ENCODE data around the gene GNAT3. TPM values are rescaled to one million over a fixed set of nuclear protein-coding genes. Genes with fewer than 3 reads are reported as not detected.
A peak's percentile ranks its signal among the peaks of the same experiment; 100 is the strongest.

Gene GNAT3
- total RNA-seq, 1 donor from 2014 or later, result not detected

DNA sequence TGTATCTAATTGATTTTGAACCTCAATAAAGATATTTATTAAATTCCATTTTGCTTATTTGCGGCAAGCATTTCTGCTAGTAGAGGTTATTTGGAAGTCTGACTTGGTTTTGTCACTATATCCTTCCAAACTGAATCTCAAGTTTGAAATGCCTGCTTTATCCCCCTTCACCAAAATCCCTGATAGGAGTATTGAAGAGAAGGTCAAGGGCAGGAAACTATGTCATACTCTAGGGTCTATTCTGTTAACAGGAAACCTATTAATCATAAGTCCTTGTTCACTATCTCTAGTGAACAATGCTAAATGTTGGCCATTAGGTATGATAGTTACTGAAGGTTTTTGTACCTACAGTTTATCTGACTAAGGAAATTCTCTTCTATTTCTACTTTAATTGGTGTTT, 11.5 kb downstream of the GNAT3 start:
- no peak for DNase-seq (ENCODE audit: low read depth)

DNA sequence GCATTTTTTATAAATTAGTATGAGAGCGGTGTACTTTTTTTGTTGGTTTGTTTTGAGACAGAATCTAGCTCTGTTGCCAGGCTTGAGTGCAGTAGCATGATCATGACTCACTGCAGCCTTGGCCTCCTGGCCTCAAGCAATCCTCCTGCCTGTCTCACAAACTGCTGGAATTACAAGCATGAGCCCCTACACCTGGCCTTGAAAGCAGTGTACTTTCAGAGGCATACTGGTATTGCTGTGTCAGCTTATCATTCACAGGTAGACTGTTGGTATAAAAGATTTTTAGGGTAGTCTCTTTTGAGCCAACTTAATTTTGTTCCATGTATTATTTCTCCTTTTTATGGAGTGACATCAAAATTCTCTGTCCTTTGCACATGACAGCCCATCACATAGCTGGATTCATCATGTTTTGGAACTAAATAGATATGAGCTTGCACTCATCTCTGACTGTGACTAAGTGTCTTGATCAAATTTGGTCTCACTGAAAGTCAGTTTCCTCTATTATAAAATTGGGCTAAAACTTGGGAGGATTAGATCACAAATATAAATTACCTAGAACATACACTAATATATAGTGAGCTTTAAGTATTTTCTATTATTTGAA, 12.4 kb downstream of the GNAT3 start:
- DNase-seq (ENCODE audit: low read depth), result peak; percentile 97

DNA sequence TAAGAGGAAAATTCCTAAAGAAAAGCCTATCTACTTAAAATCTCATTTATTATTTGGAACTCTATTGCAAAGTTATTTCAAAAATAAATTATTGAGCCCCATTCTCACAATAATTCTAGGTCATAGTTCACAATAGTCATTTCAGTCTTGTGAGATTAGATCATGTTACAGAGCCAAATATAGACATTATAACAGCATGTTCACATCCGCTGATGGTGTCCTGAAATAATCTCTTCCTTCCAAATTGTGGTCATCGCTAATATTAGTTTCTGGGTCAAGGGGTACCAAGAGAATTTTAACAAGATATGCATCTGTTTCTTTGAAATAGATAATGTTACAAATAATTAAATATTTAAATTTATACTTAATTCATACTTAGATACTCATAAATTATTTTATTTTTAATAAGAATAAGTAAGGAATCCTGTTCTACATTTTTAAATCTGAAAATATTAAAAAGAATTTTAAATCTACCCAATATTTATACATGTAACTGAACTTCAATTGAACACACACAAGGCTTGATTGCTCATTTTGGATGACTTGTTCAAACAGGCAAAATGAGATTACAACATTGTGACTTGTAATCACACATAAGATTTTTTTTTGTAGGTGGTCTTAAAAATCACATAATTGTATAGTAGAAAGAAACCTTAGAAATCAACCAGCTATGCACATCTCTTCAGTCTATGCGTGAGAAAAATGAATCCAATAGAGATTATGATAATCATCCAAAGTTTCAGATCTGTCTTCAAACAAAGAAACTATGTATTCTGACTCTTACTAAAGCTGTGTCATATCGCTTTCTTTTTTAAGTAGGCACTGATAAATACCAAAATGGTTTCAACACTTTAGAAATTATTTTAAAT, 13.1 kb downstream of the GNAT3 start:
- peak; percentile 71 for DNase-seq (ENCODE audit: low read depth)

DNA sequence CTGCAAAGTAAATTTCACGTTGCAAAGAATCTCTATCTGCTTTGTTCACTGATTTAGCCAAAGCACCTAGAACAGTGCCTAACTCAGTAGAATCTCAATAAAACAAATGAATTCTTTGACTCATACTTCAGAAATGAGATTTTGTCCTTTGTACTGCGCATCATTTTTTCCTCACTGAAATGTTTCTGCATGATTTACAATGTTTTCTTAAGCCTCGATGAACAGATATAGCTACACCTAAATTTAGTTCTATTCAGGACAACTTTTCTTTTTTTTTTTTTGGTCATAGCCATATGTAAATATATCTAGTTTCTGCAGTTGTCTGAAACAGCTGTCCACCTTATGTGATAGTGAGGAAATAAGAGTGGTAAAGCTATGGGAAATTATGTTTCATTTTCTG, 15.3 kb downstream of the GNAT3 start:
- no peak for DNase-seq (ENCODE audit: low read depth)

DNA sequence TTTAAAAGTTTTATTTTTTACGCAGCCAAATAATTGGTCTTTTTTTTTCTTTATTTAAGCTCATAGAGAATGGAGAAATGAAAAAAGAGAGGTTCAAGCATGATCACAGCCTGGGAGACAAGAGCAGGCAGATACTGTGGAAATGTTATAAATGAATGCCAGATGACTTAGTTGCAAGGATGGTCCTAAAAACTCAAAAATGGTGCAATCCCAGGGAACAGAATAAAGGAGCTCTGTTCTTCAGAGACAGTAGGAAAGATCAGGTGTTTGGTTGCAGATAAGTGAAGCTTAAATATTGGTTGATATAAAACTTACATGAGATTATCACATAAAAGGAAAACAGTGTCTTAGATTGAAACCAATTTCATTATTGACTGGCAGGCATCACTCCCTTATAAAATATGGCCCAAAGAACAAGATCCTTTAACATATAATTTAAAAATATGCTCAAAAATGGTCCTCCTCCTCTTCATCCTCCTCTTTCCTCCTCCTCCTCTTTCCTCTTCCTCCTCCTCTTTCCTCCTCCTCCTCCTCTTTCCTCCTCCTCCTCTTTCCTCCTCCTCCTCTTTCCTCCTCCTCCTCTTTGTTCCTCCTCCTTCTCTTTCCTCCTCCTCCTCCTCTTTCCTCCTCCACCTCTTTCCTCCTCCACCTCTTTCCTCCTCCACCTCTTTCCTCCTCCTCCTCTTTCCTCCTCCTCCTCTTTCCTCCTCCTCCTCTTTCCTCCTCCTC, 18.6 kb downstream of the GNAT3 start:
- no peak for DNase-seq (ENCODE audit: low read depth)

DNA sequence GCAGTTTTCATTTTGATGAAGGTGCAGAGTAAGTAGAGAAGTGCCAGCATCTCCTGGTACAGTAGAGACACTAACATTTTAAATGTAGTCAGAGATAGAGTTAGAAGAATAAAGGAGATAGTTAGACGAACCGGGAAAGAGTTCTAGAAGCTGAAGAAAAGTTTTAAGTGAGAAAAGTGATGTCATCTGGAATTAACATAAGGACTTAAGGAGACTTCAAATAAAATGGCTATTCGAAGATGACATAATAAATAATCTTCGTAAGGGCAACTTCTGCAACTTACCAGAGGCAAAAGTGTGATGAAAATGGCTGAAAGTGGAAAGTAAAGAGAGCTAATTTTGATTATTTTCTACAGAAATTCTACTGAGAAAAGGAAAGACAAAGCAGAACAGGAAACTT, 20.4 kb downstream of the GNAT3 start:
- no peak for DNase-seq (ENCODE audit: low read depth)

DNA sequence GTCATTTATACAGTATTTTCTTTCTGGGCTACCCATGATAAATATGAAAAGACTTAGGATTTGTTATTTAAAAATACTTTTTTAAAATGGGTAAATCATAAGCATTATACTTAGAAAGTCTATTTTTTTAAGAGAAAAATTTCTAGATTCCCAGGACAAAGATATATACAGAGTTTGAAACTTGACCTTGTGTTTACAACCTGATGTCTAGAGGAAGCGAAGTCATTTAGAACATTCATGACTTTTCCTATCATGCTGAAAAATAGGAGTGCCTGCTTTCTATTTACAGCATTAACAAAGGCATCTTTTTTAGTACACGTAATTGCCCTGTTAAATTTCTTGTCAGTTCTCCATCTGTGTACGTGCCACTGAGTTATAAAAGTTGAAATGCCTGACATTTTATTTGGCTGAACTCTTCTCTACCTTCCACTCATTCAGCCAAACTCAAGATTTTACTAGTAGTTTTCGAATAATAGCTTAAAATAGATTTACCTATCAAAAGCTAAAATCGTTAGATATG, 23.0 kb downstream of the GNAT3 start:
- DNase-seq (ENCODE audit: low read depth), result no peak

DNA sequence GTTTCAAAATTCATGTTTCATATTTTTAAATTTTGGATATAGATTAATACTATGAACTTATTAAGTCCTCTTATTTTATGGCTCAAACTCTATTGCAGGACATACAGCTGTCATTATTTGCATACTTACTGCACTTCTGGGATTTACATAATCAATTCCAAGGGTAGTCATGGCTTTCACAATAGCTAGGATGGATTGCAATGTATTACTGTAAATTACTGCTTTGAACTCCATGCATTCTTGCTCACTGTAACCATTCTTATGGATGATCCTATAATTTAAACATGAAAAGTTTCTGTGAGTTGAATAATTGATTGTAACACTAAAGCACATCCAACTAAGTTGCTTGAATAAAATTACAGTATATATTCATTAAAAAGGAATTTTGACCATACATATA, 23.5 kb downstream of the GNAT3 start:
- no peak for DNase-seq (ENCODE audit: low read depth)

DNA sequence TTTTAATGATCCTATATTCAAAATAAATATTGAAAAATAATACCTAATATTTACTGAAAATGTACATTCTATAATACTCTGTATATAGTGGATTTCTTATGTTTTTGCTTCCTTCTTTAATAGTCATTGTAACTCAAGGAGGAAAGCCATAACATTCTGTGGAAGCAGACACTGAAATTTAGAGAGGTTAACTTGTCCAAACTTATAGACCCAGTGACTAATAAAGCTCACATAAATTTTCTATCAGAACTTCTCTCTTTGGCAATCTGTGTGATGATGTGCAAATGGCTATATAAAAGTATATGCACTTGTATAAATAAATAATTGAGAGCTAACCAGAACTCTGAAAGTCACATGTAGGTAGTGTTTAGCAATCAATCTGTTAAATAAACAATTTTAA, 26.1 kb downstream of the GNAT3 start:
- no peak for DNase-seq (ENCODE audit: low read depth)

DNA sequence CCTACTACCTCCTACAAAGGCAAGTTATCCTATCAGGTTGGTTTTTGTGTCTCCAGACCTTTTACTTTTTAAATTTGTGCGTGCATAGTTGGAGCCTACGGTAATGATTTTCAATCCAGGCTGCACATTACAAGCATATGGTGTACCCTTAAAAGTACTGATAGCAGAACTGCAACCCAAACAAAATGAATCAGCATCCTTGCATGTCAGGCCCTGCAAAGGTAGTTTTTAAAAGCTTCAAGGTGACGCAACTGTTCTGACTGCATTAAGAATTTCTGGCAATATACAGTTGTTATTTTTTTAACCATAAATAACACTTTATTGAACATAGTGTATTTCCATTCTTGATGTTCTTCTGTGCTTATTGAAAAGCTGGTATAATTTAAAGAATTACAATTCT, 28.9 kb downstream of the GNAT3 start:
- no peak for DNase-seq (ENCODE audit: low read depth)

DNA sequence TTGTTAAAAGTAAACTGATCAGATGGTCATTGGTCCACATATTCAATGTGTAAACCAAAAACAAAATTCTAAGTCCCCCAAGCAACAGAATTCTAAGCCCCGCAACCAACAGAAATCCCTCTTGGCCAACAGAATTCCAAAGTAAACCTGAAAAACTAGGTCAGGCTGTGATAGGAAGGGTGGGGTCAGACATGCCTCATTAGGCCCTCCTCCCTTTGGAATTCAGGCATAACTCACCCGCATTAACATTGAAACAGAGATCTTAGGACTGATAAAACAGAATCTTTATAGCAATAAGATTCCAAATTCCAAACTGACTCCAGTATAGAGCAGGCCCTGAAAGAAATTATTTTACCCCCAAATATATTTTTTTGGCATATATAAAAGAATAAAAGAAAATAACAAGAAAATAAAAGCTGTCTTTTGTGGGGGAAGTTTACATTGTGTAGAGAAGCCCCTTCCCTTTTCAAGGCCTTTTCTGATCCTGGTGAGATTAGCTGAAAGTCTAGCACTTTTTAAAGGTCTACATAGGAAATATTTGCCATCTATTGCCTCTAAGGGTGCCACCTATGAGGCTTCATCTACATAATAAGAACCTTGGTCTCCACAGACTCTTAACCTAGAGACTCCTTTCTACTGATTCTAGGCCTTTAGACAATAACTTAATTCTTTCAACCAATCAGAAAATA, 30.5 kb downstream of the GNAT3 start:
- DNase-seq (ENCODE audit: low read depth), result peak; percentile 60

DNA sequence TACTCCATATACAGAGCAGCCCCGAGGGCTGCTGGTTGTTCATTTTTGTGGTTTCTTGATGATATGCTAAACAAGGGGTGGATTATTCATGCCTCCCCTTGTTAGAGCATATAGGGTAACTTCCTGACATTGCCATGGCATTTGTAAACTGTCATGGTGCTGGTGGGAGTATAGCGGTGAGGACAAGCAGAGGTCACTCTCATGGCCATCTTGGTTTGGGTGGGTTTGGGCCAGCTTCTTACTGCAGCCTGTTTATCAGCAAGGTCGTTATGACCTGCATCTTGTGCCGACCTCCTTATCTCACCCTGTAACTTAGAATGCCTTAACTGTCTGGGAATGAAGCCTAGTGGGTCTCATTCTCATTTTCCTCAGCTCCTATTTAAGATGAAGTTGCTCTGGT, 31.3 kb downstream of the GNAT3 start:
- DNase-seq (ENCODE audit: low read depth), result no peak

DNA sequence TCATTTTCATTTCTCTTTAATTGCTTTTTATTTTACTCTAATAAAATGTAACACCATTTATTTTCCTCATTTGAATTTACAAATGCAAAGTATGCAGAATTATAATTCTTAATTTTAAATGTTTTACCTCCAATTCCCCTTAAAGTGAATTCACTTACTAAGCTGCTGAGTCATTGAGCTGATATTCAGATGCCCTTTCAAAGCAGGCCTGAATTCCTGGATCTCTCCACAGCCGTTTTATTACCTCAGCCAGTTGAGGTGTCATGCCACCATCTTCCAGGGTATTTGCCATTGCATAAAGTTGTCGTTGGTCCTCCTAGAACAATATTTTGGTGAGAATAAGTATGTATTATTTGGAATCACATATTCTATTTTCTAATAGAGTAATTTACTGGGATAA, 33.2 kb downstream of the GNAT3 start:
- DNase-seq (ENCODE audit: low read depth), result peak; percentile 85

DNA sequence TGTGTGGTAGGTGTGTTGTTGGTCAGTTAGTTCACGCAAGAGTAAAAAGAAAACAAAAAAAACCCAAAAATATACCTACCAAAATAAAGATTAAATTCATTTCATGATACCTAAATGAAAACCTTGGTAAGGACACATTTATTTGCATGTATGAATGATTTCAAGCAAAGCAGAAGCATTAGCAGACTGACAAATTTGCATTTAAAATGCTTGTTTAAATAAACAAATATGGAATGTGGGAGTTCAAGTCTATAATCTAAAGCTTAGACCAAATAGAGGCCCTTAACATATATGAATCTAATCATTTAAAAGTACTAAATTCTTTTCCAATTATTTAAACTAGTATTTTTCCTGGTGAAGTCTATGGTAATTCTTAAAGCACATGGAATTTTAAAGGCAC, 35.8 kb downstream of the GNAT3 start:
- DNase-seq (ENCODE audit: low read depth), result no peak

DNA sequence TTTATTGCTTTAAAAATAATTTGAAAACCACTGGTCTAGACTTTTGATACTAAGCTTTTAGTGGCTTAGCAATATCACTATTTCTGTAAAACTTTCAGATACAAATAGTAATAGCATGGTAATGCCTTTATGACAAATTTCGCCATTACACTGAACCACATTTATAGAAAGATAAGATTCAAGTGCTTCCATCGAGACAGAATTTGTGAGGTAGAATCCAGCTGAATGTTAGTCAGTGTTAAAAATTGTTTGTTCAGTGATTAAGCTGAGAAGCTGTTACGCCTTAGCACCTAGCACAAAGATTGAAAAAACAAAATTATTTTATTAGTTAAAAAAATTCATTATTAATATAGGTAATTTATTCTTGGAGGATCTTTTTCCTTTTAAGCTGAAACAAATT, 36.5 kb downstream of the GNAT3 start:
- DNase-seq (ENCODE audit: low read depth), result no peak

DNA sequence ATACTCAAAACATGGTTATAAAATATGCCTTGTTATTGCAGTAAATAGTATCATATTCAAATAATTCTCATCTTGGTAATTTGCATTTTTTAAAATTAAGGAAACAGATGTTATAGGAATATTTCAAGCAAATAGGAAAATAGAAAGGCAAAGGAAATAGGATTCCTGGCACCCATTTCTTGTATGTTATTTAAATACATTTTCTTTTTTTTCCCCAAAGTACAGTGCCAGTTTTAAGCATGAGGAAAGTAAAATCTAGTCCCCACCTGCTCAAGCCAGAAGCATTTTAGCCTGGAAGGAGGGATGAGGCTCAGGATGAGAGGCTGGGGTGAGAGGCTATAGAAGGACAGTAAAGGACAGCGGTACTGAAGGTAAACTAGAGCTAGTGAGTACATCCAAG, 38.1 kb downstream of the GNAT3 start:
- DNase-seq (ENCODE audit: low read depth), result no peak

DNA sequence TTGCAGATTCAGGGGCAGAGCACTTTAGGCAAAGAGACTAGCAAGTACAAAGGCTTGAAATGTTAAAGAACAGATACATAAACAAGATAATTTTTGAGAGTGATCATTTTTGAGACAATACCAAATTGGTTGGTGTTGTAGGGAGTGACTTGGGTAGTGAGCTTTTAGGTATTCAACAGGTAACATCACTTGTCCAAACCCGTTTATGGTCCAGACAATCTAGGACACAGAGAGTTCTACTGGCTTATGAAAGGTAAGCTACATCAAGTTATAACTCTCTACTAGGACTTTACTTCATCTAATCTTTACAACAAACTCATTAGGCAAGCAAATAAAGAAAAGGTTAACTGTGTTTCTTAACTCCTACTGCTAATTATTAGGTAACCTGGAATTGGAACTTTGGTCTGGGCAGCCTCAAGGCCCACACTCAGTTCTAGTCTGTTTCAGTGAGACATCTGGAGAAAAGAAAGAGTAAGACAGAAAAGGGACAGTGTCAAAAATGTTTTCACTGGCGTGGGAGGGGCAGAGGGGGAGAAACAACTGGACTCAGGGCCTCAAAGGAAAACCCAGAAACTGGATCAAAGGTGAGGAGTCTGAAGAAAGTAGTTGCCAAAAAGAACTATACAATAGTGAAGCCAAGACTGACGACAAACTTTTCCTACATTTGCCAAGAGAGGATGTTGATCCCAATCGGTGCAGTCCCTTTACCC, 39.2 kb downstream of the GNAT3 start:
- no peak for DNase-seq (ENCODE audit: low read depth)

DNA sequence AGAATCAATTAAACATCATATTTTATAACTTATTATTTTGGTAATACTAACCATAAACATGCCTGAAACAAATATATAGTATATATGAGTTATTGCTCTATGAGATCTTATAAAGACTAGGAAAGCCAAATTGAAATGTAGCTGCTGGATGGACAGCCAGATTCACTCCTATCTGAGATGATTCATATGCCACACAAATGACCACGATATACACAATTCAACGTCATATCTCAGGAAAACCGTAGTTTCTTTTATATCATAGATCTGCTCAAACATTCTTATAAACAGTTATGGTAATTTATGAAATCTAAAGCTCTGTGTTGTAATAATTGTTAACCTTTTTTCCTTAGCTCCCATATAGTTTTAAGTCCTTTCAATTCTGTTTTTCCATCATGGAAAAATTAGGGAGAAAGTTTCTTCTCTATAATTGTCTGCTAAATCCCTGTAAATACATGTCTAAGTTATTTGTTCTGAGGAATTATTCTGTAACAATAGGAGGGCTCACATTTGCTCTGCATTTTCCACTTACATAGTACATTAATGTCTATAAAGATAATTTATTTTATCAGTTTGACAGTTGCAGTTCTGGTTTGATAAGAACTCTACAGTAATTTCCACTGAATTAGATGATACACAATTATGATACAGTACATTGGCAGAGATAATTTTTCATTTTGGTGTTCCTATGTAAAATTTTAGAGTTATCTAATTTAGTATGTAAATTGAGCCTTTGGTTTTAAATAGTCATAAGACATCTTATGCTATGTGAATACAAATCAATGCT, 42.7 kb downstream of the GNAT3 start:
- no peak for DNase-seq (ENCODE audit: low read depth)

DNA sequence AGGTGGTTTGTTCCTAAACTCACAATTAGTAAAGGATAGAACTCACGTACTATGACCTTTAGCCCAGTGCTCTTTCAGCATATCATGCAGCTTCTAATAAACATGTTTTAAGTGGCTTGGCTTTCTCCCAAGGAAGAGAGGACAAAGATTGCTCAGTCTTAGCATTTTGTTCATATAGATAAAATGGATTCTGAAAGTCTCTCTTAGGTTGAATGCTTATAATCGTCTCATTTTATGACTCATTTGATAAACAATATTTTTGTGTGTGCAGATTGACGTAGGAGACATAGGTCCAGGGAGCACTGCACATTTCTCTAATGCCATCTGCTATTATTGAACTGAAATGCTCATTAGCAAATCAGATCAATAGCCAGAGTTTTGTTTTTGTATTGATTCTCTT, 44.8 kb downstream of the GNAT3 start:
- DNase-seq (ENCODE audit: low read depth), result no peak

DNA sequence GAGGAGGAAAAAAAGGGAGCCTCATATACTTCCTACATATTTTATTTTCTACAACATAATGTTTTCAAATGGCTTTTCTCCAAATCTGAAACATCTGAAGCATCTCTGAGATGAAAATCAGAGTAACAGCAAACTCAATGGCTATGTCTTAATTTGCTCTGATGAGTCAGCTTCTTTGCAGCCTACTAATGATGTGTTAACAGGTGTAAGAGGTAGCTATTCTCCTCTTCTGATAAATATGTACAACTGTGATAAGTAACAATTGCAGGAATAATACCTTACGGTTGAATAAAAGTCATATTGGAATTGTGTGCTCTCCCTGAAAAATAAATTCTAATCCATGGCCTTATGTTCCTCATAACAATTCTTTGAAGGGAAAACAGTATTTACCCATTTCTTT, 45.2 kb downstream of the GNAT3 start:
- no peak for DNase-seq (ENCODE audit: low read depth)

DNA sequence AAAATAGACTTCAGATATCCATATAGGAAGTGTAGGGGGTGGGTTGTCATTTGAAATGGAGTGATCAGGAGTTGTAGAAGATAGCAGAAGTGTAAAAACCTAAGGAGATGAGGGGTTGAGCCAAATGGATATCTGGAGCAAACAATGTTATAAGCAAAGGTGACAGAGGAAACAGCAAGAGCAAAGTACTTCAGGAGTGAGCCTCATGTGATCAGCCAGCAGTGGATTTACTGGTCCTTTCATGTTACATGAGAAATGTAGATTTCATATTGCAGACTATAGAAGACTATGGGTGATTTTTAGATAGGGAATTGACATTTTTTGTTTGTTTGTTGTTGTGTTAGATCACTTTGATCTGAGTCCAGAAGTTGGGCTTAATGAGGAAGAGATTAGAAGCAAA, 47.7 kb downstream of the GNAT3 start:
- DNase-seq (ENCODE audit: low read depth), result no peak
